Adrenal gland (tissue), 5 donors: ENCODE results near the gene MPPED1.

Experiments
- CTCF ChIP-seq, 6 experiments: fragments of 450-650 bp in 4 of 6; fragments of 200-600 bp in 2 of 6; sonication (generic) in 1 of 6; IDR thresholded peaks; 1 replicate in 5 of 6; 2 replicates in 1 of 6; pipeline versions ENCODE4 v1.5.1 to v1.8.0; 2016 to 2021; ENCODE audit warnings: antibody characterized with exemption in 6 of 6, mild to moderate bottlenecking in 2 of 6, moderate library complexity in 1 of 6
- POLR2A ChIP-seq, 2 donors: fragments of 450-650 bp; IDR thresholded peaks; one replicate each; pipeline ENCODE4 v1.6.1; 2017; ENCODE audit warnings: antibody characterized with exemption in 2 of 2, mild to moderate bottlenecking in 2 of 2, moderate library complexity in 1 of 2
- donor health status: DM: no; HTN: no; CAD: no.

DNA sequence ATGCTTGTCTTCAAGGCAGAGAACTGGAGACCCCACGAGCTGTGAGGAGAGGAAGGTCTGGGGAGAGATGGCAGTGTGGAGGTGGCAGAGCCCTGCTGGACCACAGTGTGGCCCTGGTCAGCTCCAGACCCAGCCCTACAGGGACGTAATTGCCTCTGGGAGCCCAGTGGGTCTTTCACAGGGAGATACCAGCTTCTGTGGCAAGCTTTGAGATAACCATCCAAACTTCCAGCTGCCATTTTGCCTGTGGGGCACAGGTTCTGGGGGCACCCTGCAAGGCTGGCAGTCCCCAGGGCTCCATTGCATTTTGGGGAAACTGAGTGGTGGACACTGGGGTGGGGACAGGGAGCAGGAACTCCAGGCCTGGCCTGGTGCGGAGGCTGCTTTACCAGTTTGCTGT lies 10.2 kb upstream of the MPPED1 start:
- no peak for TF ChIP-seq CTCF (IDR thresholded peaks at IDR 0.05)
- TF ChIP-seq POLR2A (IDR thresholded peaks at IDR 0.05), result no peak
